D721Med (cell line): ENCODE data around the gene PTPRC.

ENCODE experiments used
- DNase-seq: peaks from one replicate; pipeline ENCODE4 v3.0.0; 2011; ENCODE audit warnings: low spot score; ENCODE audit not compliant: insufficient read length
- FAIRE-seq: peaks from 2 replicates; lab custom pipeline; 2011; peaks lifted over from hg19 to GRCh38; lab: Jason Lieb, UNC
- CTCF ChIP-seq: IDR thresholded peaks from 2 replicates; pipeline ENCODE4 v1.5.1; 2012; ENCODE audit warnings: mild to moderate bottlenecking, control low read depth; ENCODE audit not compliant: insufficient read depth; ENCODE audit errors: missing control alignments

Gene PTPRC

GRCh38 chr1:198638894-198639635 lies at the start of gene PTPRC:
PTPRC (plus strand) TSS chr1:198639040; CDS start chr1:198639269, 229 bp downstream.
- no peak for DNase-seq
- no peak for TF ChIP-seq CTCF
- FAIRE-seq, result peak; percentile 81

GRCh38 chr1:198590454-198590853 lies 48.4 kb upstream of the PTPRC start:
- FAIRE-seq, result no peak
- no peak for TF ChIP-seq CTCF
- DNase-seq, result no peak

GRCh38 chr1:198595765-198596164 lies 43.1 kb upstream of the PTPRC start:
- FAIRE-seq, result no peak
- no peak for DNase-seq
- no peak for TF ChIP-seq CTCF

- FAIRE-seq (no peak), DNase-seq (no peak)
- no peak for TF ChIP-seq CTCF
Observed at GRCh38 chr1:198597690-198598430, 41.0 kb upstream of the PTPRC start.

- DNase-seq, result no peak
- TF ChIP-seq CTCF, result no peak
- no peak for FAIRE-seq
Observed at GRCh38 chr1:198598796-198599321, 40.0 kb upstream of the PTPRC start.

GRCh38 chr1:198599749-198600148 lies 39.1 kb upstream of the PTPRC start:
- FAIRE-seq (no peak), DNase-seq (no peak)
- TF ChIP-seq CTCF, result no peak
